ENCODE data around the gene AGER.

AGER gene

GRCh38 chr6:32177183-32177787 lies 6.8 kb downstream of the AGER start (continued):
- no peak for TF ChIP-seq PRDM4 (tag by site-specific recombination; IDR thresholded peaks at IDR 0.05)
- TF ChIP-seq SALL2 (tag by site-specific recombination; IDR thresholded peaks at IDR 0.05; ENCODE audit: borderline replicate concordance) = no peak
- TF ChIP-seq ZSCAN30 (tag by site-specific recombination; IDR thresholded peaks at IDR 0.05) = peak; percentile 37; the same call in 1 of the 2 replicates
- TF ChIP-seq YY1 (tag by site-specific recombination; IDR thresholded peaks at IDR 0.05) = peak; percentile 77; the same call in 1 of the 2 replicates
- TF ChIP-seq ZNF248 (tag by site-specific recombination; IDR thresholded peaks at IDR 0.05) = no peak
- peak; percentile 53; the same call in 1 of the 2 replicates for TF ChIP-seq ZNF558 (tag by site-specific recombination; IDR thresholded peaks at IDR 0.05)
- TF ChIP-seq GLI2 (tag by site-specific recombination; IDR thresholded peaks at IDR 0.05; ENCODE audit: borderline replicate concordance, low read depth) = no peak
- TF ChIP-seq ZXDB (tag by site-specific recombination; IDR thresholded peaks at IDR 0.05) = peak; percentile 52; the same call in 1 of the 2 replicates
- peak; percentile 86 for TF ChIP-seq ZBTB48 (tag by site-specific recombination; IDR thresholded peaks at IDR 0.05)
- TF ChIP-seq ZNF623 (tag by site-specific recombination; IDR thresholded peaks at IDR 0.05) = 0 out of 2 replicates have a peak, but pooled peaks have one; percentile 8
- peak; percentile 91 for TF ChIP-seq ZFP69B (tag by site-specific recombination; IDR thresholded peaks at IDR 0.05)
- TF ChIP-seq KLF9 (tag by site-specific recombination; IDR thresholded peaks at IDR 0.05; ENCODE audit: low read depth) = peak; percentile 39; the same call in 1 of the 2 replicates
- no peak for TF ChIP-seq ZNF350 (tag by site-specific recombination; IDR thresholded peaks at IDR 0.05)
- 0 out of 2 replicates have a peak, but pooled peaks have one; percentile 35 for TF ChIP-seq SP7 (tag by site-specific recombination; IDR thresholded peaks at IDR 0.05)
- no peak for TF ChIP-seq OSR2 (tag by site-specific recombination; IDR thresholded peaks at IDR 0.05)
- peak; percentile 91 for TF ChIP-seq ZNF660 (tag by site-specific recombination; IDR thresholded peaks at IDR 0.05)
- peak; percentile 39; the same call in 1 of the 2 replicates for TF ChIP-seq ZNF76 (tag by site-specific recombination; IDR thresholded peaks at IDR 0.05; ENCODE audit: borderline replicate concordance, low read depth)
- no peak for TF ChIP-seq ZNF571 (tag by site-specific recombination; IDR thresholded peaks at IDR 0.05)
- TF ChIP-seq ZNF24 (tag by site-specific recombination; IDR thresholded peaks at IDR 0.05) = peak; percentile 37; the same call in 1 of the 2 replicates
- no peak for TF ChIP-seq GFI1B (tag by site-specific recombination; IDR thresholded peaks at IDR 0.05)
- peak; percentile 24; the same call in 1 of the 2 replicates for TF ChIP-seq ZNF639 (tag by site-specific recombination; IDR thresholded peaks at IDR 0.05)
- no peak for TF ChIP-seq ZNF677 (tag by site-specific recombination; IDR thresholded peaks at IDR 0.05)
- TF ChIP-seq ZBTB17 (tag by site-specific recombination; IDR thresholded peaks at IDR 0.05) = peak; percentile 97
- peak; percentile 1; the same call in 1 of the 2 replicates for TF ChIP-seq INSM2 (tag by site-specific recombination; IDR thresholded peaks at IDR 0.05)
- TF ChIP-seq FEZF1 (tag by site-specific recombination; IDR thresholded peaks at IDR 0.05) = no peak
- peak; percentile 70; the same call in 1 of the 2 replicates for TF ChIP-seq PATZ1 (tag by site-specific recombination; IDR thresholded peaks at IDR 0.05)
- no peak for TF ChIP-seq ZSCAN16 (tag by site-specific recombination; IDR thresholded peaks at IDR 0.05)
- no peak for TF ChIP-seq ZNF211 (tag by site-specific recombination; IDR thresholded peaks at IDR 0.05; ENCODE audit: low read depth)
- 0 out of 2 replicates have a peak, but pooled peaks have one; percentile 47 for TF ChIP-seq ZNF10 (tag by site-specific recombination; IDR thresholded peaks at IDR 0.05)
- peak; percentile 86 for TF ChIP-seq ZNF561 (tag by site-specific recombination; IDR thresholded peaks at IDR 0.05; ENCODE audit: borderline replicate concordance)
- peak; percentile 96 for TF ChIP-seq ZBTB8A (tag by site-specific recombination; IDR thresholded peaks at IDR 0.05)
- peak; percentile 32; the same call in 1 of the 2 replicates for TF ChIP-seq ZBTB21 (tag by site-specific recombination; IDR thresholded peaks at IDR 0.05)
- TF ChIP-seq ZNF513 (tag by site-specific recombination; IDR thresholded peaks at IDR 0.05) = no peak
